Smooth muscle cell (in vitro differentiated cells): Measurements from ENCODE around the gene AOPEP. TPM values are rescaled to one million over a fixed set of nuclear protein-coding genes. Genes with fewer than 3 reads are reported as not detected.

Experiments used
- DNase-seq: peaks from one replicate; lab custom pipeline; 2025; ENCODE audit not compliant: unreplicated experiment; lab: John Stamatoyannopoulos, UW
- H2AFZ ChIP-seq: fragments of 200-600 bp; sonication (generic); 2 replicates; pipeline ENCODE4 v1.6.0; 2016; ENCODE audit warnings: antibody characterized with exemption, low read depth, mild to moderate bottlenecking
- H3F3A ChIP-seq: fragments of 200-600 bp; sonication (generic); 2 replicates; pipeline ENCODE4 v1.6.0; 2017; ENCODE audit warnings: antibody characterized with exemption, low read depth
- H3K27ac ChIP-seq: fragments of 200-600 bp; sonication (generic); 2 replicates; pipeline ENCODE4 v1.5.1; 2016; ENCODE audit warnings: low read depth, mild to moderate bottlenecking
- H3K27me3 ChIP-seq: fragments of 200-600 bp; sonication (generic); 2 replicates; pipeline ENCODE4 v1.6.1; 2016; ENCODE audit warnings: low read depth, mild to moderate bottlenecking
- H3K36me3 ChIP-seq: fragments of 200-600 bp; sonication (generic); 2 replicates; pipeline ENCODE4 v1.5.1; 2016; ENCODE audit warnings: low read depth
- H3K4me1 ChIP-seq: fragments of 200-600 bp; sonication (generic); 2 replicates; pipeline ENCODE4 v1.5.1; 2016; ENCODE audit warnings: low read depth
- H3K4me2 ChIP-seq: fragments of 200-600 bp; sonication (generic); 2 replicates; pipeline ENCODE4 v1.6.0; 2016; ENCODE audit warnings: mild to moderate bottlenecking
- H3K4me3 ChIP-seq: fragments of 200-600 bp; sonication (generic); 2 replicates; pipeline ENCODE4 v1.5.1; 2016; ENCODE audit warnings: mild to moderate bottlenecking
- H3K79me2 ChIP-seq: fragments of 200-600 bp; sonication (generic); 2 replicates; pipeline ENCODE4 v1.6.0; 2016; ENCODE audit warnings: low read depth, mild to moderate bottlenecking
- H3K9ac ChIP-seq: fragments of 200-600 bp; sonication (generic); 2 replicates; pipeline ENCODE4 v1.6.0; 2016; ENCODE audit warnings: low read depth
- H3K9me3 ChIP-seq: fragments of 200-600 bp; sonication (generic); replicated peaks from 2 replicates; pipeline ENCODE4 v1.5.1; 2016; ENCODE audit warnings: low read depth
- H4K20me1 ChIP-seq: fragments of 200-600 bp; sonication (generic); 2 replicates; pipeline ENCODE4 v1.6.0; 2016; ENCODE audit warnings: low read depth
- CTCF ChIP-seq: fragments of 200-600 bp; sonication (generic); IDR thresholded peaks from 2 replicates; pipeline ENCODE4 v1.5.1; 2017; ENCODE audit warnings: borderline replicate concordance, mild to moderate bottlenecking, antibody characterized with exemption; ENCODE audit not compliant: insufficient read depth, poor library complexity, severe bottlenecking
- WGBS: methylation state at CpG from one replicate; pipeline ENCODE4 v1.1.7; 2016; ENCODE audit warnings: low lambda C conversion rate; 5-methylcytosine and 5-hydroxymethylcytosine counted together
- polyA plus RNA-seq: library from polyadenylated mRNA; unstranded; fragments of >200 nt; fragmentation: Nextera tagmentation; extraction: Ambion mirVana; gene quantifications from 2 replicates; pipeline ENCODE4 v1.2.1, GENCODE V29; 2016
- total RNA-seq: library from RNA; depleted of rRNA; stranded (reverse); fragments of >200 nt; gene quantifications from 2 replicates; pipeline ENCODE4 v1.2.3, GENCODE V29; 2014

The AOPEP gene
- total and polyA plus RNA-seq, 2 experiments from 2014 or later: 52.7 to 94.9 TPM

DNA sequence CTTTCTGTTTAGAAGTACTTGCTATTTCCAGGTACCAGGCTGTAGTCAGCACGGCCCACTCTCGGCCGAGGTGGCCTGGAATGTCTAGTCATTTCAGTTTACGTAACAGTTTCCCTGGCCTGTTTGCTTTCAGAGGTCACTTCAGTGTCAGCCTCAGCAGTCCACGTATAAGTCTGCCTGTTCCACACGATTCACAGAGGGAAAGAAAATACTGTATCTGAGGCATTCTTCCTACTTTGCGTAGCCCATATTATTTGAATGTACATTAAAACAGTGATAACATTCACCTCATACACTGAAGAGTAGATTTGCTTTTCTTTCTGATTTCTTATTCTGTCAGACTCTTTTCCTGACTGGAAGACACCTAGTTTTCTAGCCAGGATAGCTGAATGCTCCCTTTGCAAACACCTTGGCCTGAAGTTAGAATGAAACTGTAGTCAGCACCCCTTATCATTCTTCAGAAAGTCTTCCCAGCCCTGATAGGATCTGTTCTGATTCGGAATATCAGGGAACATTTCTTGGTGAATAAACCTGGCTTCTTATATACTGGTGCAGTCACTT, 140.9 kb downstream of the AOPEP start:
- no peaks in the 10 kb centered on the region for H3K36me3 ChIP-seq
- peak overlapping the region; percentile 75 for H3K4me2 ChIP-seq
- no peaks in the 10 kb centered on the region for H4K20me1 ChIP-seq
- no peaks in the 10 kb centered on the region for H3K9me3 ChIP-seq
- TF ChIP-seq CTCF: no peak
- no peaks in the 10 kb centered on the region for H3K27me3 ChIP-seq
- DNase-seq: no peak
- H3F3A ChIP-seq: peaks cover 46% of the 10 kb centered on the region
- no peak overlapping the region for H3K4me3 ChIP-seq
- peak overlapping the region; percentile 99 for H3K27ac ChIP-seq
- no peak overlapping the region for H2AFZ ChIP-seq
- 10% methylated on average over 8 of the region's 8 CpGs for WGBS
- peaks cover 14% of the 10 kb centered on the region for H3K79me2 ChIP-seq
- peak overlapping the region; percentile 96 for H3K9ac ChIP-seq
- H3K4me1 ChIP-seq: peaks cover 50% of the 10 kb centered on the region

DNA sequence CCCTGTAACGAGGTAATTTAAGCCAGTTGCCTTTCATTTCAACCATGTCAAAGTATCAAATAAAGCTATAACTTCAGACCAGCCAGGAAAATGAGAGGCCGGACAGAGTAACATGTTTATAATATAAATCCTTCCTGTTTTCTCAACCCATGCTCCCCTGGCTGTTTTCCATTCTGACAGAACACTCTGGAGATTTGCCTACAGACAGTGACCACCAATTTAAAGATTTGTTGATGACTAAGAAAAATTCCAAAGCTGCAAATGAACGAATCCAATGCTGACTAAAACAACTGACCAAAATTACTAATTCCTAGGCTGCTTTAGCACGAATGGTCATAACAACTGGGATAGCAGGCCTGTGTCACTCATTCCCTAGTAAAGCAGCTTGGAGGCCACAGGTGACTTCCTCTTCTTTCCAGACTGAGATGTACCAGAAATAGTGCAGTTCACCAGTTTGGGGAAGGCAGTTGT, 141.4 kb downstream of the AOPEP start:
- Histone ChIP-seq H3K4me1 (peaks cover 52% of the 10 kb centered on the region), H2AFZ (no peak overlapping the region), H3K4me3 (no peak overlapping the region), H3F3A (peaks cover 47% of the 10 kb centered on the region), H3K9me3 (no peaks in the 10 kb centered on the region), H3K27ac (peak overlapping the region; percentile 99), H3K4me2 (peak overlapping the region; percentile 75), H3K27me3 (no peaks in the 10 kb centered on the region), H3K36me3 (no peaks in the 10 kb centered on the region), H3K9ac (peak overlapping the region; percentile 96), H4K20me1 (no peaks in the 10 kb centered on the region), H3K79me2 (peaks cover 14% of the 10 kb centered on the region)
- TF ChIP-seq CTCF: no peak
- no peak for DNase-seq
- WGBS: 0% methylated on average over 4 of the region's 4 CpGs

DNA sequence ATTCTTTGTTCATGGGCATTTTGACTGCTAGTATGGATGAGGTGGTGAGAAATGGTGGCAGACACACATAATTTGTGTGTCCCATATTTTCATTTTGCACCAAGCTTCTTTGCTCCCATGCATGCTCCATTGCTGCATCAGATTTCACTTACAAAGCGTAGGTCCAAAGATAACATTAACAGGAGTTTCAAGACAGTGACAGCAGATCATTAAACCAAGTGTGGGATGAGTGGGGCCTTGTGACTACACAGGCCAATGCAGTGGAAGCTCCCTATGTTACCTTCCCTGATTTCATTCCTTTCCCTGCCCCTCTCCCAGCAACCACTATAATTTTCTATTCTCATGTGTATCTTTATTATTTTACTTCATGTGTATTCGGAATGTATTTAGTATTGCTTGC, 142.0 kb downstream of the AOPEP start:
- H4K20me1 ChIP-seq: no peaks in the 10 kb centered on the region
- TF ChIP-seq CTCF: no peak
- H3K4me1 ChIP-seq: peaks cover 58% of the 10 kb centered on the region

DNA sequence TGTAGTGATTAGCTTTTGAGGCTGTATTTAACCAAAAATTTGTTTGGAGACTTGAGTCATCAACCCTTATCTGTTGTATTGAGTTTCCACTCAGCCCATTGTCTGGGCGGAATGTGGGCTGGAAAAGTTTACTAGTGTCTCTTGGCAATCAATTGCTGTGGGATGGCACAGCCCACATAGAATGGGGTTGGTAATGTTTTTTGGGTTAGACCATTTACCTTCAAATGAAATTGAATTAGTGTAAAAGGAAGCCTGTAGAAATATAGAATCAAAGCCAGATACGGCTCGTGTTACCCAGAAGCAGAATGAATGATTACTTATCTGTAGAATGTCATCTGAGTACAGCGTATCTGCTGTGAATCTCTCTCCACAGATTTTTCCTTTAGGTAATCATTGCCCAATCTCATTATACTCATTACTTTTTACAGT, 142.9 kb downstream of the AOPEP start:
- Histone ChIP-seq H3K9me3 (no peaks in the 10 kb centered on the region), H3K36me3 (no peaks in the 10 kb centered on the region), H3K79me2 (peaks cover 10% of the 10 kb centered on the region), H3F3A (peaks cover 62% of the 10 kb centered on the region), H3K4me1 (peaks cover 66% of the 10 kb centered on the region), H3K4me3 (no peak overlapping the region), H4K20me1 (no peaks in the 10 kb centered on the region), H3K27ac (peak overlapping the region; percentile 99), H3K4me2 (peak overlapping the region; percentile 42), H3K9ac (no peak overlapping the region), H2AFZ (no peak overlapping the region), H3K27me3 (no peaks in the 10 kb centered on the region)
- WGBS: 35% methylated on average over 4 of the region's 4 CpGs
- no peak for TF ChIP-seq CTCF
- DNase-seq: no peak

More for the DNA sequence above, 142.0 kb downstream of the AOPEP start:
- H3K9me3 ChIP-seq: no peaks in the 10 kb centered on the region
- DNase-seq: no peak
- 56% methylated on average over 2 of the region's 2 CpGs for WGBS
- H2AFZ ChIP-seq: no peak overlapping the region
- peak overlapping the region; percentile 73 for H3K9ac ChIP-seq
- H3K27me3 ChIP-seq: no peaks in the 10 kb centered on the region
- no peak overlapping the region for H3K4me3 ChIP-seq
- H3K4me2 ChIP-seq: peak overlapping the region; percentile 42
- H3F3A ChIP-seq: peaks cover 53% of the 10 kb centered on the region
- peaks cover 14% of the 10 kb centered on the region for H3K79me2 ChIP-seq
- peak overlapping the region; percentile 99 for H3K27ac ChIP-seq
- no peaks in the 10 kb centered on the region for H3K36me3 ChIP-seq
